HepG2 (cell line): ENCODE data around the gene NEIL3.

ENCODE experiments used
- ATF1 ChIP-seq: IDR thresholded peaks from 2 replicates; pipeline ENCODE4 v1.6.1; 2016; ENCODE audit warnings: mild to moderate bottlenecking, control low read depth
- ETS1 ChIP-seq: sonication (generic); formaldehyde crosslinking; IDR thresholded peaks from 2 replicates; pipeline ENCODE4 v1.4.0; 2020; ENCODE audit warnings: missing genetic modification reagents
- HDAC1 ChIP-seq: sonication (generic); formaldehyde crosslinking; IDR thresholded peaks from 2 replicates; pipeline ENCODE4 v1.5.1; 2020; ENCODE audit warnings: mild to moderate bottlenecking, missing genetic modification reagents
- NFE2 ChIP-seq: sonication (generic); formaldehyde crosslinking; IDR thresholded peaks from 2 replicates; pipeline ENCODE4 v1.4.0; 2020; ENCODE audit warnings: missing genetic modification reagents
- NFE2L1 ChIP-seq: sonication (generic); formaldehyde crosslinking; IDR thresholded peaks from 2 replicates; pipeline ENCODE4 v1.4.0; 2020; ENCODE audit warnings: missing genetic modification reagents, mild to moderate bottlenecking, borderline replicate concordance
- SKIL ChIP-seq: sonication (generic); formaldehyde crosslinking; IDR thresholded peaks from 2 replicates; pipeline ENCODE4 v1.8.0; 2022; ENCODE audit warnings: missing genetic modification reagents, mild to moderate bottlenecking, moderate library complexity, borderline replicate concordance
- TAF1 ChIP-seq: sonication (generic); formaldehyde crosslinking; IDR thresholded peaks from 2 replicates; pipeline ENCODE4 v1.4.0; 2020; ENCODE audit warnings: missing genetic modification reagents
- XBP1 ChIP-seq: sonication (generic); formaldehyde crosslinking; IDR thresholded peaks from 2 replicates; pipeline ENCODE4 v1.5.0; 2020; ENCODE audit warnings: missing genetic modification reagents
- ZNF367 ChIP-seq: sonication (generic); formaldehyde crosslinking; IDR thresholded peaks from 2 replicates; pipeline ENCODE4 v1.4.0; 2020; ENCODE audit warnings: missing genetic modification reagents, borderline replicate concordance
- ZNF547 ChIP-seq: sonication (generic); formaldehyde crosslinking; IDR thresholded peaks from 2 replicates; pipeline ENCODE4 v1.5.1; 2020; ENCODE audit warnings: mild to moderate bottlenecking, missing genetic modification reagents
- TF ChIP-seq, protein P1 (sequence below): IDR thresholded peaks from 2 replicates; pipeline ENCODE4 v1.6.1; 2016; ENCODE audit warnings: missing compliant biosample characterization, missing genetic modification reagents, borderline replicate concordance
- TF ChIP-seq, protein P2 (sequence below): sonication (generic); formaldehyde crosslinking; IDR thresholded peaks from 2 replicates; pipeline ENCODE4 v1.5.1; 2020; ENCODE audit warnings: mild to moderate bottlenecking, missing genetic modification reagents
- TF ChIP-seq, protein P3 (sequence below): sonication (generic); formaldehyde crosslinking; IDR thresholded peaks from 2 replicates; pipeline ENCODE4 v1.5.0; 2020; ENCODE audit warnings: mild to moderate bottlenecking, missing genetic modification reagents, moderate library complexity

DNA sequence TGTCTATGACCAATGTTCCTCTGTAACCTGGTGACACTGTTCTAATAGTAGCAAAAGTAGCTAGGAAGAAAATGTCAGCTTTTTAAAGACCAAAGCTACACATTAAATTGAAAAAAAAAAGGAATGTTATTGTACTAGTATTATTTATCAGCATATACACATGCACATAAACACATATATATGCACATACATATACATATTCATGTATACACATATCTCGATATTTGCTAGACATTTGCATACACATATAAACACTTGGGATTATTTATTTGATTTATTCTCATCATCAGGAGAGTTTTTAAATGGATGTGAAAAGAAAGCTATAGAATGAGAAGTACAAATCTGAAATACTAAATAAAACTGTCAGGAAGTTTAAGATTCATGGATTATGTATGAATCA, 21.3 kb upstream of the NEIL3 start:
- TF ChIP-seq XBP1 (CRISPR knock-in tag) (no peak), ZNF547 (CRISPR knock-in tag) (no peak), NFE2 (no peak), TAF1 (CRISPR knock-in tag) (no peak), NFE2L1 (CRISPR knock-in tag) (no peak), ZNF367 (CRISPR knock-in tag) (no peak), SKIL (CRISPR knock-in tag) (no peak), HDAC1 (CRISPR knock-in tag) (no peak), ATF1 (no peak), ETS1 (CRISPR knock-in tag) (no peak)
- TF ChIP-seq, protein P1, sequence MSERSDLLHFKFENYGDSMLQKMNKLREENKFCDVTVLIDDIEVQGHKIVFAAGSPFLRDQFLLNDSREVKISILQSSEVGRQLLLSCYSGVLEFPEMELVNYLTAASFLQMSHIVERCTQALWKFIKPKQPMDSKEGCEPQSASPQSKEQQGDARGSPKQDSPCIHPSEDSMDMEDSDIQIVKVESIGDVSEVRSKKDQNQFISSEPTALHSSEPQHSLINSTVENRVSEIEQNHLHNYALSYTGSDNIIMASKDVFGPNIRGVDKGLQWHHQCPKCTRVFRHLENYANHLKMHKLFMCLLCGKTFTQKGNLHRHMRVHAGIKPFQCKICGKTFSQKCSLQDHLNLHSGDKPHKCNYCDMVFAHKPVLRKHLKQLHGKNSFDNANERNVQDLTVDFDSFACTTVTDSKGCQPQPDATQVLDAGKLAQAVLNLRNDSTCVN (CRISPR knock-in tag), result no peak
- TF ChIP-seq, protein P2, sequence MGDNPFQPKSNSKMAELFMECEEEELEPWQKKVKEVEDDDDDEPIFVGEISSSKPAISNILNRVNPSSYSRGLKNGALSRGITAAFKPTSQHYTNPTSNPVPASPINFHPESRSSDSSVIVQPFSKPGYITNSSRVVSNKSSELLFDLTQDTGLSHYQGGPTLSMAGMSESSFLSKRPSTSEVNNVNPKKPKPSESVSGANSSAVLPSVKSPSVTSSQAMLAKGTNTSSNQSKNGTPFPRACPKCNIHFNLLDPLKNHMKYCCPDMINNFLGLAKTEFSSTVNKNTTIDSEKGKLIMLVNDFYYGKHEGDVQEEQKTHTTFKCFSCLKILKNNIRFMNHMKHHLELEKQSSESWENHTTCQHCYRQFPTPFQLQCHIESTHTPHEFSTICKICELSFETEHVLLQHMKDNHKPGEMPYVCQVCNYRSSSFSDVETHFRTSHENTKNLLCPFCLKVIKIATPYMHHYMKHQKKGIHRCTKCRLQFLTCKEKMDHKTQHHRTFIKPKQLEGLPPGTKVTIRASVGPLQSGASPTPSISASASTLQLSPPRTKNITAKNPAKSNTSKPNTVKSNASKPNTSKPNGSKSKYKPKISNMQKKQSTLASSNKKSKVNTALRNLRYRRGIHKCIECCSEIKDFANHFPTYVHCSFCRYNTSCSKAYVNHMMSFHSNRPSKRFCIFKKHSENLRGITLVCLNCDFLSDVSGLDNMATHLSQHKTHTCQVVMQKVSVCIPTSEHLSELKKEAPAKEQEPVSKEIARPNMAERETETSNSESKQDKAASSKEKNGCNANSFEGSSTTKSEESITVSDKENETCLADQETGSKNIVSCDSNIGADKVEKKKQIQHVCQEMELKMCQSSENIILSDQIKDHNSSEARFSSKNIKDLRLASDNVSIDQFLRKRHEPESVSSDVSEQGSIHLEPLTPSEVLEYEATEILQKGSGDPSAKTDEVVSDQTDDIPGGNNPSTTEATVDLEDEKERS (CRISPR knock-in tag), result no peak
- TF ChIP-seq, protein P3, sequence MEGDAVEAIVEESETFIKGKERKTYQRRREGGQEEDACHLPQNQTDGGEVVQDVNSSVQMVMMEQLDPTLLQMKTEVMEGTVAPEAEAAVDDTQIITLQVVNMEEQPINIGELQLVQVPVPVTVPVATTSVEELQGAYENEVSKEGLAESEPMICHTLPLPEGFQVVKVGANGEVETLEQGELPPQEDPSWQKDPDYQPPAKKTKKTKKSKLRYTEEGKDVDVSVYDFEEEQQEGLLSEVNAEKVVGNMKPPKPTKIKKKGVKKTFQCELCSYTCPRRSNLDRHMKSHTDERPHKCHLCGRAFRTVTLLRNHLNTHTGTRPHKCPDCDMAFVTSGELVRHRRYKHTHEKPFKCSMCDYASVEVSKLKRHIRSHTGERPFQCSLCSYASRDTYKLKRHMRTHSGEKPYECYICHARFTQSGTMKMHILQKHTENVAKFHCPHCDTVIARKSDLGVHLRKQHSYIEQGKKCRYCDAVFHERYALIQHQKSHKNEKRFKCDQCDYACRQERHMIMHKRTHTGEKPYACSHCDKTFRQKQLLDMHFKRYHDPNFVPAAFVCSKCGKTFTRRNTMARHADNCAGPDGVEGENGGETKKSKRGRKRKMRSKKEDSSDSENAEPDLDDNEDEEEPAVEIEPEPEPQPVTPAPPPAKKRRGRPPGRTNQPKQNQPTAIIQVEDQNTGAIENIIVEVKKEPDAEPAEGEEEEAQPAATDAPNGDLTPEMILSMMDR (CRISPR knock-in tag), result no peak
